HG03025 (cell line): ENCODE data around the gene SAA1.
A peak's percentile ranks its signal among the peaks of the same experiment; 100 is the strongest.
"Not testable (repeated sequence)": the region's sequence is repeated elsewhere in the genome, so short reads cannot be mapped to it uniquely, and the experiment has no call there.

Source experiments
- ATAC-seq: cut with Tn5 transposase; IDR thresholded peaks from one replicate; pipeline ENCODE4 v1.9.1; 2021; ENCODE audit warnings: mild to moderate bottlenecking, moderate library complexity; ENCODE audit not compliant: unreplicated experiment, low FRiP score

SAA1 gene

DNA sequence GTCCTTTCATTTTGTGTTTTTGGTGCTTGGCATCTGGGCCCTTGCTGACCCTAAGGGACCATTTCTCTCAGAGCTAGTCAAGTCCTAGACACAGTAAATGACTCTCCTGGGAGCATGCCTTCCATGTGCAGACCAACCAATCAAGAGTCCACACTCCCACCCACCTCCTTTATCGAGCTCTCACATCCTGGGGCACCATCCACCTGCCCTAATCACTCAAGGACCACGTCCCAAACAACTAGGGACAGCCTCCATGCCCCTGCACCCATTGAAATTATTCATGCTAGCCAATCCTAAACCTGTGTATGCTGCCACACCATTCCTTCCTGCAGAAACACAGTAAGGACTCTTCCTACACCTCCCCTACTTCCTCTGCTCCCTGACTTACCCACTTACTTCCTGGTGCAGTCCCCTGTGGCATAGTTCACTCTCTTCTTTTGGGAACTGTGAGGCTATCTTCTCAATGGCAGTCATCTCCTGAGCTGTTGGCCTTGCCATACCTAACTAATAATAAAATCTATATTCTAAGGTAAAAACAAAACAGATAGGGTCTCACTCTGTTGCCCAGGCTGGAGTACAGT is 11.2 kb upstream of the SAA1 start:
- ATAC-seq = no peak

DNA sequence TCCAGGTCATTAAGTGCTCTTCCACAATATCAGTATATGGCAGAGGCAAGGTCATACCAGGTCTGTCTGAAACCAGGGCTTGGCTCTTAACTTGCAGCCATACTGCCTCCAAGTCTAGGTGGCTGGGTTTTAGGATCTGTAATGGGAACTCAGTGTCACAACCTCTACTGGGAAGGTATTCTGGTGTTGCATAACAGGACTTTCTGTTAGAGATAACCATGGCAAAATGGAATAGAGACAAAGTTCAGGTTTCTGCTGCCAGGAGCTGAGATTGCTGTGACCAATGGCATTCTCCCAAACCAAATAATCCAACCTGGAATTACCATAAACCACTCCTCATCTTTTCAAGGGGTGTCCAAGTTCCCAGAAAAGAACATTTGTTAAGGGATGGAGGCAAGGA is 6.8 kb upstream of the SAA1 start:
- no peak for ATAC-seq

DNA sequence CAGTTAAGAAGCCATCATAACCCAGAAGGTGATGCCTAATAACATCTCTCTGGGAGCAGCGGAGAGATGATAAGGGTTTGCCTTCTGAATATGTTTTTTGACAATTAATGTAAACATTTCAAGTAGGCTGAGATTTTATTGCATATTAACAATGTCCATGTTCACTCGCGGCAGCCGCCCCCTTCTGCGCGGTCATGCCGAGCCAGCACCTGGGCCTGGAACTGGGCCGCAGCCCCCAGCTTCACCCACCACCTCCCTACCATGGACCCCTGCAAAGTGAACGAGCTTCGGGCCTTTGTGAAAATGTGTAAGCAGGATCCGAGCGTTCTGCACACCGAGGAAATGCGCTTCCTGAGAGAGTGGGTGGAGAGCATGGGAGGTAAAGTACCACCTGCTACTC is 4.3 kb upstream of the SAA1 start:
- ATAC-seq = no peak

GRCh38 chr11:18262681-18263350 is 3.2 kb upstream of the SAA1 start:
- not testable (repeated sequence) for ATAC-seq

DNA sequence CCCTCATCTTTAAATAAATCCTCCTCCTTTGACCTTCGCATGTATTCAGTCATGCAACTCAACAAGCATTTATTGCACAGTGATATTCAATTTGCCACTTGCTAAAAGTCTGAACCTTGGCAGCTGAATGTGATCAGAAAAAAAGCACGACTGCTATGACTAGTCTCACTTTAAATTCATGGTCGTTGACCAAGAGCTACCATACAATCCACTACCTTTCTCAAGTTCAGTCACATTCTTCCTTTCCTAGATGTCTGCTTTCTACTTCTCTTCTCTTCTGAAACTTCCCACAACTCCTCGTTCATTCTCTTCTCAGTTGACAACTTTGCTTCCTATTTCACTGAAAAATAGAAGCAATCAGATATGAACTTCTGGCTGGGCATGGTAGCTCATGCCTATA is 2.0 kb upstream of the SAA1 start:
- ATAC-seq = no peak

GRCh38 chr11:18264677-18265555 is 1.1 kb upstream of the SAA1 start:
- no peak for ATAC-seq

DNA sequence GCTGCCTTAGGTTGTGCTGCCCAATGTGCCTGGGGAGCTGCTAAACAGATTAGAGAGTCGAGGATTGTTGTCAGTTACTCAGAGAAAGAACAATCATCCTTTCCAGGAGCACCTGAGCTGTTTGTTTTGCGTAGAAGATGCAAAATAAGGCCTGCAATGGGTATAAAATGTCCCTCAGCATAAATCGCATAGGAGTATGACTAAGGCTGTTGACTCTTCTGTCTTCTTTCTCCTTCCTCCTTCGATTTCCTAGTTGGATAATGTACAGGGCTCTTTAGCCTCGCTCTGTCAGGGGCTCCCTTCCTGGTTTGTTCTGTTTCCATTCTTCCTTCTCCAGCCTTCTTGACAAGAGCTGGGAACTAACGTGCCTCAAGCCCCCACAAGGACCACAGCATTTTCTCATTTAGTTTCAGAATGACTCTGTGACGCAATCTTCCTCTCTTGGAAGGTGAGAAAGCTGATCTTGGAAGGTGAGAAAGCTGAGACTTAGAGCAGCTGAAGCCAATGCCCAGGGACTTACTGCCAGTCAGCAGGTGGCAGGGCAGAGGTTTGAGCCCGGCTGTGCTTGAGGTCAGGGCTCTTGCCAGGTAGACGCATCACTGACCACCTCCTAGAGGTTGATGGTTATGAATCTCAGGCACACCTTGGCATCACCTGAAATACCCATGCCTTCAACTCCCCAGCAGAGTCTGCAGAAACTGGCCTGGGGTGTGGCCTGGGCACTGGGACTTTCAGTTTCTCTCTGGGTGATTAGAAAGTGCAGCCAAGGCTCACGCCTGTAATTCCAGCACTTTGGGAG is 1.5 kb downstream of the SAA1 start:
- not testable (repeated sequence) for ATAC-seq

- not testable (repeated sequence) for ATAC-seq
These were observed 3.2 kb downstream of the SAA1 start for GRCh38 chr11:18269252-18269651.

GRCh38 chr11:18270102-18270501 is 4.0 kb downstream of the SAA1 start:
- ATAC-seq = no peak

- no peak for ATAC-seq
These were observed 5.1 kb downstream of the SAA1 start for GRCh38 chr11:18271206-18271605.

- ATAC-seq = no peak
These were observed 11.7 kb downstream of the SAA1 start for GRCh38 chr11:18277565-18278271.

GRCh38 chr11:18280438-18281045 is 14.5 kb downstream of the SAA1 start:
- ATAC-seq = peak; percentile 74

- no peak for ATAC-seq
These were observed 16.6 kb downstream of the SAA1 start for GRCh38 chr11:18282626-18283025.

GRCh38 chr11:18285841-18286240 is 19.8 kb downstream of the SAA1 start:
- ATAC-seq = no peak

DNA sequence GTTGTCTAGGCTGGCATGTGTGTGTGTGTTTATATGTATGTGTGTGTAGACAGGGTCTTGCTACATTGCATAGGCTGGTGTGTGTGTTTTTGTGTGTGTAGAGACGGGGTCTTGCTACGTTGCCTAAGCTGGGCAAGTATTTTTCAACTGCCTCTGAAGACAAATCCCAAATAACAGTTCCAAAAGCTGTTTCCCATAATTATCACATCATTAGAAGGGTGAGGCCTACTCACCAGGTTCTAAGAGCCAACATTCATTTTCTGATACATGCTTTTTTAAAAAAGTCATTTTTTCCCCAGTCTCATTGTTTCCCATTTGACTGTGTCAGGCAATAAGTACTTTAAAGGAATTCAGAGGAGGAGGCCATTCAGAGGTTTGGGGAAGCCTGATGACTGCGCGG is 22.8 kb downstream of the SAA1 start:
- no peak for ATAC-seq

DNA sequence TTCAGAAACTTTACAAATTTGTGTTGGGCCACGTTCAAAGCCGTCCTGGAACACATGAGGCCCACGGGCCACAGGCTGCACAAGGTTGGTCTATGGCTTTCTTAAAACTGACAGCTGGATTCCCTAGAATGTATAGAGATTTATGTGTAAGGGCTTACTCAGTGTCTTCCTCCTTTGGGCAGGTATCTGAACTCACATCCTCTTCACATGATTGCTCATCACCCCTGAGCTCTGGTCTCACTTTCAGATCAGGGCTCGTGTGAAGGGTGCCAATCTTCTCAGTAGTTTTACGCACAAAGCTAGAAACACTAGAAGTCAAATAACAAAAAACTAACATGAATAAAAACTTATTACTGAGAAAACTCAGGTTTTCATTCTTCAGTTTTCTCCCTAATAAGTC is 28.8 kb downstream of the SAA1 start:
- ATAC-seq = no peak

DNA sequence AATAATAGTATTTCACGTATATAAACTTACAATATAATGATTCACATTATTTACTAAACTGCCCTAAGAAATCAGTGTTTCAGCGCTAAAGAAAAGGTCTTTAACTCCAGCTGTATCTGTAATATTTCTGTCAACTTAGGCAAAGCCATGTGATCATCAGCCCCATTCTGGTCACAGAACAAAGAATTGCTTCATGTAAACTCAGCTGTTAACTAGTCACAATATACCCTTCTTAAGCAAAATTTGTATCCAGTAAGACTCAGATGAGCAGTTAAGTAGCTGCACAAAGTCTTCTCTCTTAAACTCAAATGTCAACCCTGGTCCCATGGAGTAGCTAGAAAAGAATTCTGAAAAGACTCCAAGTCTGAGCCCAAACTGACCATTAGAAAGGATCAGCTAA is 29.3 kb downstream of the SAA1 start:
- no peak for ATAC-seq

DNA sequence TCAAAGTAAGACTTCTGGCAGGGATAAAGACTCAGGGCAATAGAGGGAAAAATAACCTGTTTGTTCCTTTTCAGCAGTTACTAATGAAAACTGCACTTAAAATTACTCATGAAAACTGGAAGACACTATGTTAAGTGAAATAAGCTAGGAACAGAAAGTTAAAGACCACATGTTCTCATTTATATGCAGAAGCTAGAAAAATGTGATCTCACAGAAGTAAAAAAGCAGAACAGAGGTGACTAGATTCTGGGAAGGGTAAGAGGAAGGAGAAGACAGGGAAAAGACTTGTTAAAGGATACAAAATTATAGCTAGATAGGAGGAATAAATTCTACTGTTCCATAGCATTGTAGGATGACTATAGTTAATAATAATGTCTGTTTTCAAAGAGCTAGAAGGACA is 33.7 kb downstream of the SAA1 start:
- no peak for ATAC-seq

DNA sequence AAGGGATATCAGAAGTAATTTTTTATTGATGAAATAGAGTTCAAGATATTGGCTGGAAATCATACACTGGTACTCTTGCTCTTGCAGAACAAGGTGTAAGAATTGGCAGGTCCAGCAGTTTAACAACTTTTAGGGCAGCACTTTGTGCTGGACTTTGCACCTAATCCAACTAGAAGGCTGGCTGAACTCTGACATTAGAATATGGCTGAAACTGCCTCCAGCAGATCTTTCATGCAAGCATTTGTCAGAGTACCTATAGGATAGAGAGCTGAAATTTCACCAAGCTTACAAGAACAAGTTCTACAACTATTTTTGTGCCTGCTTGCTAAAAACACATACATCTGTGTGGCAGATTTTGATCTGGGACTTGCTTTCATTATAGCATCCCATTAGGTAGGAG is 38.7 kb downstream of the SAA1 start:
- ATAC-seq = no peak
